HG03378 (cell line): ENCODE results near the gene R3HCC1L.

Experiments
- ATAC-seq: cut with Tn5 transposase; IDR thresholded peaks from one replicate; pipeline ENCODE4 v1.9.1; 2021; ENCODE audit warnings: mild to moderate bottlenecking, moderate library complexity; ENCODE audit not compliant: unreplicated experiment

The R3HCC1L gene

DNA sequence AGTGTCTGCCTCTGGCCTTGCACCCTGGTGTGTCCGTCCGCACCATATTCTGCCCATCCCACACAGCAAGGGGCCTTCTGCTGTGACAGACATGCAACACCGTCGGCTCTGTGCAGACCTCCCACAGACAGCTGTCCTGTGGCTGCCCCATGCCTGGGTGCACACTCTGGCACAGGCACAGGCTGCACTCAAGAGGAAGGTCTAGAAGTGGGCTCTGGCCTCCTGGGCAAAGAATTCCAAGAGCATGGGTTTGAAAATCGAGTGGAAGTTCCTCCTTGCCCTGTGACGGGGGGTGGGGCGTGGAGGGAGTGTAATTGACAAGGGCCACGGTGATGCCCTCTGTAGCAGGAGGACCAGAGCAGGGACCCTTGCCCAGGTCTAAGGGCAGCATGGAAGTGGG lies 137.8 kb downstream of the R3HCC1L start:
- ATAC-seq, result no peak

DNA sequence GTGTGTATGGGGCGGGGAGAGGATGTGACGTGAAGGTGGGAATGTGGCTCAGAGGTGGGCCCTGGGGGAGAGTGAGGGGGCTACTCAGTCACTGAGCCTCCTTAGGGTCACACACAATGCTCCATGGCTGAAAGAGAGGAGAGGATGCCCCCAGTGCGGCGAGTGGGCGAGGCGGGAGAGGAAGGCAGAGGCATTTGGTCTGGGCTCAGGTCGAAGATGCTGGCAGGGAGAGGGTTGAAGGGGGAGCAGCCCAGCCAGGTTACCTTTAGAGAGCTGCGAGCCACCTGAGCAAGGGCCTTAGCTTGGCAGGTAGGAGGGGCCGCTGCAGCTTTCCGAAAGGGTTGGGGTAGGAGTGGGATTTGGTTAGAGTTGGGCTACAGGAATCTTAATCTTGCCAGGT lies 138.2 kb downstream of the R3HCC1L start:
- ATAC-seq, result no peak

DNA sequence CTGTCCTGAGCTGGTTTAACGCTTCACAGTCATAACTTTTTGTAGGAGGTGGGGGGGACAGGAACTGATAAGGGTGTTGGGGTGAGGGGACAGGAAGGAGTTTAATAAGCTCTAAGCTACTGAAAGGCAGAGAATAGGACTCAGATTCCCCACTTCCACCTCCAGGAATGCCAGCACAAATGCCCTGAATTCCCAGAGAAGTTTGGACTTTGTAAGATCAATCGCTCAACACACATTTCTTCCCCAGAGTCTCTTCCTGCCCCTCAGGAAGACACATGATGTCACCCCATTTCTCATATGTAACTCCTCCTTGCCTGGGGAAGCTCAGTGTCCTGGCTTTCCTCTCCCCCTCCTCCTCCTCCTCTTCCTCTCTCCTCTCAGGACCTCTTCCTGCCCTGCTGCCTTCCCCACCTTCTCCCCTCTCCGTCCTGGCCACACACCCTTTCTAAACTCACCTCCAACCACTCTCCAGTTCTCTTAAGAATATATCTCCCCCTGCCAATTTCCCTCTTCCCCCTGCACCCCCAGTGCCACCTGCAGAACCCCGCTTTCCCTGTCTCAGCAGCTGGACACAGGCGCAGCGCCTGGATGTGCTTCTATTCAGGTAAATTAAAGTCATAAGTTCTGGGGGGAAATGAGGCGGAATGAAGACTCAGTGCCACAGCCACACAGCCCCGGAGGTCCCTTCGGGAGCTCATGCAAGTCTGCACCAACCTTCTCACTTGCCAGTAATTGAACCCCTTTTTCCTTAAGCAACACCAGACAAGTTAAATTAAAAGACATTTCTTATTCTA lies 138.8 kb downstream of the R3HCC1L start:
- no peak for ATAC-seq

DNA sequence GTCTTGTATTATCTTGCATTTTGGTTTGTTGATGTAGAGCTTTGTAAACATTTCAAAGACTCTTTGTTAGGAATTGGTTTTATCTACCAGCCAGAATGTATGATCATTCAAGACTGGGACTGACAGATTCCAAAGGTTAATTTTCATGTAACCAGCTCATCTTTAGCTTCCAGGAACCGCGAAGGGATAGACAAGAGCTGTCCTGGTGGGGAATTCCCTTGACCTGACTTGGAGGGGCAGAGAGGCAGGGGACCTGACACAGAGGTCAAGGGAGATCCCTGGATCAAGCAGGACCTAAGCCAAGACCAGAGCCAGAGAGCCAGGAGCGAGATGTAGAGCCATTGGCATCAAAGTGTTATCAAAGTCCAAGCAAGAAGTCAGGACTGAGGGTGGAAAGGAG lies 140.1 kb downstream of the R3HCC1L start:
- no peak for ATAC-seq

DNA sequence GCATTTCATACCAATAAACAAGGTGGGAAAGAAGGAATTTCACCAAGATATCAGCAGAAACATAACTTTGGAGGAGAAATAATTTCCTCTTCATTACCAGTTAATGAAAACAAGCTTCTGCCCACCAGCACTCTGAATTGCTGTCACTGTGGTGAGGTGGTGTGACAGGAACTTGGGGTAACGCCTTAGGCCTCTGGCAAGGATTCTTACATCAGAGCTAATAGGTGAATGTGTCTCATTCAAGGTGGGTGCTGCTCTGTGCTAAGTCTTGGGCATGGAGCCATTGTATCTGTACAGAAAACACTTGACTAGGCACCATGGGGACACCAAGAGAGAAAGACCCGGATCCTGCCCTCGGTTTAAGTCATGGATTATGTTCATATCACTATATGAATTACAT lies 141.9 kb downstream of the R3HCC1L start:
- no peak for ATAC-seq

DNA sequence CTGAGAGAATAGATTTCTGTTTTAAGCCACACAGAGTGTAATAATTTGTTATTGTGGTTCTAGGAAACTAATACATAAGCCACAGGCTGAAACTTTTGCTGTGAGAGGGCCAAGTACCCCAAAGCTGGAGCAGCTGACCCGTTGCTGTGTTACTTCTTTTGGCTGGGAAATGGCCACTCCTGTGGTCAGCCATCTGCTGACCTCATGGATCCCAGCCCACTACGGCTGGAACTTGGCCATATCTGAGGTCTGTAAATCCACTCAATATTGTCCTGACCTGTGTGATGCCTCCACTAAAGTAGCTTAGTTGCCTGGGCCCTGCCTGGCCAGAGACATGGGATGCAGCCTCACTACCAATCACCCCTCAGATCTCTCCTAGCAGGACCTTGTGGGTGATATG lies 151.0 kb downstream of the R3HCC1L start:
- ATAC-seq, result no peak

DNA sequence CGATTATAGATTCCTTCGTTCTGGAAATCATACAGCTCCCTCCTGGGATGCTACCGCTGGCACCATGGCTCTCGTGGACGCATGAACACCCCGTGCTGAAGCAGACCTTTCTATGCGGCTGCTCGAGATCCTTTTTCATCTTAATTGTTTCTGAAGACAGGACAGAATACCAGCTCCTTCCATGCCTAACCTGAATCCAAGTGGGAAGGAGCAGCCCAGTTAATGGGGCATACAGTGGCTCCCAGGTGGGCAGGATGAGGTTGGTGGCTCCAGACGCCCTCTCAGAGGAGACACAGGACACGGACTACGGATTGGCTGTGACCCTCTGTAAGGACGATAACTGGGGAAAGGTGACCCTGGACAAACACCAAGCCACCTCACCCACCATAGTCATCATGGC lies 152.0 kb downstream of the R3HCC1L start:
- no peak for ATAC-seq

DNA sequence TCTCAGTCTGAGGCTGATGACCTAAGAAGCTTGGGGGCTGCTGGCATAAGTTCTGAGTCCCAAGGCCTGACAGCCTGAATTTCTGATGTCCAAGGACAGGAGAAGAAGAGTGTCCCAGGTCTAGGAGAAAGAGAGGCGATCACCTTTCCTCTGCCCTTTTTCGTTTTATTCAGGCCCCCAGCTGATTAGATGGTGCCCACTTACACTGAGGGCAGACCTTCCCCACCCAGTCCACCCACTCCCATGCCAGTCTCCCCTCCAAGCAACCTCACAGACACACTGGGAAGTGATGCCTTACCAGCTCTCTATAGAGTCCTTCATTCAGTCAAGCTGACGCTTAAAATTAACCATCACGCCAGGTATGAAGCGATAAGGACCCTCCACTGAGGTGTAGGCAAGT lies 152.9 kb downstream of the R3HCC1L start:
- no peak for ATAC-seq

DNA sequence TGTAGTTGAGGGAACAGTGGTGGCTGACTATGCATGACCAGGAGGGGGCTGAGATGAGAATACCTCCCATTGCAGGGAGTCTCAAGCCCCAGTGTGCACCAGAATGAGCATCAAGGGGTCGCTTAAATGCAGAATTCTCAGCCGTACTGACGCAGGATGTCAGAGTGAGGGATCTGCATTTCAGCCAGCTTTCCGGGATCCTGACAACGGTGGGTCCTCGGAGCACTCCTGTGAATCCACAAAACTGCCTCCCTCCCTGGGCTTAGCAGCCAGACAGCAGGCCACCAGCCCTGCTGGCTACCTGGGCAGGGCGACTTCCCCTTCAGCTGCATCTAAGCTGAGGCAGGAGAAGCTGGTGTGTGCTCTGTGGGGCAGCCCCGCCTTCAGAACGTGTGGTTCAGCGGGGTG lies 155.3 kb downstream of the R3HCC1L start:
- ATAC-seq, result no peak

DNA sequence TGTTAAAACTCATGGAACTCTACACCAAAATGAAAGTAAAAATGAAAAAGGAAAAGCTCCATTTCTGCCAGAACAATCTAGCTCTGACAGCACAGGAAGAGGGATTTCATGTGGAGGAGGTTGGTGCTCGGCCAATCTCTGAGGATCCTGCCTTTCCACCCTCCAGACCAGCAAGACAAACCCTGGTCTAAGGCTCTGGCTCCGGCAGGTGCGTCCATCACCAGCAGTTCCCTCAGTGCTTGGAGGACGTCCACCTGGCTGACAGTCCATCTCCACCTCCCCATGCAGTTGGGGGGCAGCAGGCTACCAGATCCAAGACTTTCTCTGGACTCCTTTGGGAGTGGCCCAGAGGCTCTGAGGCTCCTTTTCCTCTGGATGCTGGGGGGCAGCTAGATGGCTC lies 158.5 kb downstream of the R3HCC1L start:
- no peak for ATAC-seq

DNA sequence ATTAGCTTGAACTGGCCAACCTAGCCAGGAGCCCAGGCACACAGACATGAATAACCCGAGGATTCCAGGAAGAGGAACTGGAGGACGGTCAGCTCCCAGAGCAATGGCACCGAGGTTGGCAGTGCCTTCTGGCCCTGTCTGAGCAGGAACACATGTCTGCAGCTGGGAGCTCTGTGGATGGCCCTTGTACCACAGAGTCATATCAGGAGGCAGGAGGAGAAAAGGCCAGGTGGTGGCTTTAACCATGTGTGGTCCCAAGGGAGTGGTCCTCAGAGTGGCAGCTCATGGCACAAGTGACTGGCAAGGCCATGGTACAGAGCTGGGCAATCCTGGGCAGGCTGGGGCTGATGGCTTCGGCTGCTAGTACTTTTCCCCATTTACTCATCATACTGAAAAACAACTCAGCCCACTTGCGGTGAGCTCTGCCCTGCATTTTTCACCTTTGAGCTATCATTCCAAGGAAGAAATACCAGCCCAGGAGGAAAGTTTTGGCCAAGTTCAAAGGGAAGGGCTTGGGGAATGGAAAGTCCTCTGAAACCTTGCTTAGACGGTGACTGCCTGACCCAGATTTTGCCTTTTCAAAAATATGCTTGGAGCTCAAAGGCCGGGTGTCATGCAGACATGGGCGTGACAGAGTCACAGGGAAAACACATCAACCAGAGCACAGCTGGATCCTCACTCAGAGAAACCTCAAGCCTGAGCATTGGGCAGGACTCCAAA lies 159.3 kb downstream of the R3HCC1L start:
- no peak for ATAC-seq

DNA sequence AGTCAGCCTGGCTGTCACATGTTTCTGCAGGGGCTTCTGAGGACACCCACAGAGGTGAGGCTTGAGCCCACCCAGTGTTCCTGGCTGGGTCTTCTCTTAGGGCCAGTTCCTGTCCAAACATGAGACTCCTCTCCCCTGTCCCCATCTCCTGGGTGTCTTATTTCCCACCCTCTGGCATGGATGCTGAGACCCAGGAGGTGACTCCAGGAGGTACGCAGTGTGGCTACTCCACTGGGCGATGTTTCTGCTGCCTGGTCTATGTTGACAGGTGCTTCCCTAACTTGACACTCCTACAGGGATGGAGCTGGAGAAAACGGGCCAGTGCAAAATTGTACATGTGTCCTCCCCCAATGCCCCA lies 159.8 kb downstream of the R3HCC1L start:
- no peak for ATAC-seq
